ENCODE results near the gene RFC5.

Gene RFC5

GRCh38 chr12:118061011-118061872, 44.7 kb downstream of the RFC5 start, which contains the start of gene WSB2:
WSB2 (minus strand) TSS chr12:118061179; CDS start chr12:118061048, 131 bp downstream.
- peak; percentile 53 for DNase-seq (ENCODE audit: extremely low read depth, insufficient read length)
- Histone ChIP-seq H3K27me3 (replicated peaks; ENCODE audit: control insufficient read depth, insufficient read depth, low read length) (no peaks in the 10 kb centered on the region; the same call in 1 of the 2 replicates), H3K4me3 (replicated peaks; ENCODE audit: low read depth, low read length) (peak within 1 kb of the TSS; percentile 89), H3K36me3 (ENCODE audit: control insufficient read depth, insufficient read depth, low read length) (no peaks in the 10 kb centered on the region; the same call in 1 of the 2 replicates)
- no peak for TF ChIP-seq CTCF (IDR thresholded peaks at IDR 0.05; ENCODE audit: insufficient read depth, low read length, poor library complexity, severe bottlenecking)

GRCh38 chr12:118061873-118062843, 45.7 kb downstream of the RFC5 start:
- Histone ChIP-seq H3K27me3 (replicated peaks; ENCODE audit: control insufficient read depth, insufficient read depth, low read length) (no peaks in the 10 kb centered on the region; the same call in 1 of the 2 replicates), H3K4me3 (replicated peaks; ENCODE audit: low read depth, low read length) (peak overlapping the region; percentile 89), H3K36me3 (ENCODE audit: control insufficient read depth, insufficient read depth, low read length) (no peaks in the 10 kb centered on the region; the same call in 1 of the 2 replicates)
- TF ChIP-seq CTCF (IDR thresholded peaks at IDR 0.05; ENCODE audit: insufficient read depth, low read length, poor library complexity, severe bottlenecking) = no peak
- peak; percentile 38 for DNase-seq (ENCODE audit: extremely low read depth, insufficient read length)

GRCh38 chr12:118063576-118064391, 47.3 kb downstream of the RFC5 start:
- TF ChIP-seq CTCF (IDR thresholded peaks at IDR 0.05; ENCODE audit: insufficient read depth, low read length, poor library complexity, severe bottlenecking) = no peak

GRCh38 chr12:118064608-118065007, 48.1 kb downstream of the RFC5 start:
- TF ChIP-seq CTCF (IDR thresholded peaks at IDR 0.05; ENCODE audit: insufficient read depth, low read length, poor library complexity, severe bottlenecking) = peak; percentile 49
- Histone ChIP-seq H3K27me3 (replicated peaks; ENCODE audit: control insufficient read depth, insufficient read depth, low read length) (no peaks in the 10 kb centered on the region; the same call in 1 of the 2 replicates), H3K4me3 (replicated peaks; ENCODE audit: low read depth, low read length) (no peak overlapping the region), H3K36me3 (ENCODE audit: control insufficient read depth, insufficient read depth, low read length) (no peaks in the 10 kb centered on the region)
- no peak for DNase-seq (ENCODE audit: extremely low read depth, insufficient read length)

More at GRCh38 chr12:118063576-118064391, 47.3 kb downstream of the RFC5 start:
- no peaks in the 10 kb centered on the region; the same call in 1 of the 2 replicates for H3K27me3 ChIP-seq (replicated peaks; ENCODE audit: control insufficient read depth, insufficient read depth, low read length)
- no peak overlapping the region for H3K4me3 ChIP-seq (replicated peaks; ENCODE audit: low read depth, low read length)
- H3K36me3 ChIP-seq (ENCODE audit: control insufficient read depth, insufficient read depth, low read length) = no peaks in the 10 kb centered on the region
- no peak for DNase-seq (ENCODE audit: extremely low read depth, insufficient read length)

- H3K4me3 ChIP-seq (replicated peaks; ENCODE audit: low read depth, low read length) = no peak overlapping the region
- no peaks in the 10 kb centered on the region for H3K36me3 ChIP-seq (ENCODE audit: control insufficient read depth, insufficient read depth, low read length)
- DNase-seq (ENCODE audit: extremely low read depth, insufficient read length) = no peak
- no peak for TF ChIP-seq CTCF (IDR thresholded peaks at IDR 0.05; ENCODE audit: insufficient read depth, low read length, poor library complexity, severe bottlenecking)
- no peaks in the 10 kb centered on the region; the same call in 1 of the 2 replicates for H3K27me3 ChIP-seq (replicated peaks; ENCODE audit: control insufficient read depth, insufficient read depth, low read length)
Measured at GRCh38 chr12:118065380-118065779, 48.9 kb downstream of the RFC5 start.

All from GM06990 (cell line).